Pancreas (tissue), 10 donors: ENCODE results near the gene NIPA2. TPM values are rescaled to one million over a fixed set of nuclear protein-coding genes. Genes with fewer than 3 reads are reported as not detected.

ENCODE experiments used
- ATAC-seq, 4 donors: fragments of 200-7000 bp; cut with Tn5 transposase; one replicate each; pipeline versions ENCODE4 v1.8.0 to v1.9.1; 2020; ENCODE audit warnings: mild to moderate bottlenecking in 4 of 4, moderate library complexity in 4 of 4
- DNase-seq, 6 donors: peaks; one replicate each; pipeline ENCODE4 v3.0.0-alpha.2; 2020
- FAIRE-seq: peaks from 2 replicates; lab custom pipeline; 2012; peaks lifted over from hg19 to GRCh38; lab: Jason Lieb, UNC
- H3K27ac ChIP-seq, 4 donors: fragments of 200-600 bp; sonication (generic); 1 replicate in 3 of 4; 2 replicates in 1 of 4; pipeline versions ENCODE4 v1.5.0 to v1.8.0; 2020
- H3K27me3 ChIP-seq, 4 donors: fragments of 200-600 bp; one replicate each; pipeline ENCODE4 v1.8.0; 2021
- H3K36me3 ChIP-seq, 3 donors: fragments of 200-600 bp; sonication (generic) in 1 of 3; one replicate each; pipeline versions ENCODE4 v1.5.0 to v1.8.0; 2020 to 2021
- H3K4me1 ChIP-seq, 3 donors: fragments of 200-600 bp; one replicate each; pipeline ENCODE4 v1.8.0; 2021
- H3K4me3 ChIP-seq, 4 donors: fragments of 200-600 bp; sonication (generic) in 2 of 4; one replicate each; pipeline versions ENCODE4 v1.5.0 to v1.8.0; 2020 to 2021
- H3K9me3 ChIP-seq, 4 donors: fragments of 200-600 bp; one replicate each; pipeline ENCODE4 v1.8.0; 2021
- CTCF ChIP-seq, 4 donors: fragments of 200-600 bp; sonication (generic) in 3 of 4; IDR thresholded peaks; one replicate each; pipeline versions ENCODE4 v1.5.0 to v1.8.0; 2021; ENCODE audit warnings: antibody characterized with exemption in 4 of 4
- WGBS, 2 donors: extraction: QIAGEN DNeasy Blood & Tissue Kit; methylation state at CpG; one replicate each; pipeline ENCODE4 v1.1.7; 2013; 5-methylcytosine and 5-hydroxymethylcytosine counted together
- intact Hi-C, 3 donors: fragments of 100-400 bp; cut with DNase I; formaldehyde crosslinking; loops; one replicate each; pipeline versions ENCODE4 v1.11.1 to v1.14.2; 2022
- polyA plus RNA-seq, 2 donors: library from polyadenylated mRNA; stranded (reverse); fragments of 200-250 nt; gene quantifications; one replicate each; pipeline ENCODE4 v1.2.3, GENCODE V29; 2013
- total RNA-seq, 6 donors: library from RNA; stranded (reverse); fragmentation: NEBNext Ultra II Directional in 4 of 6; extraction: Animal tissue kit (Norgen Biotek cat#: 25700) in 4 of 6; gene quantifications; one replicate each; pipeline versions ENCODE4 v1.2.1 to v1.2.4, GENCODE V29; 2021 to 2023
- donor health status: healthy with polysubstance abuse.
- donor health status: DM: no; HTN: no; CAD: no; lungs with moderate emphysema.
- donor health status: DM: no; HTN: no; CAD: no.
- donor health status: control.
- donor health status: control.
- donor health status: Bipolar disorder and iron deficiency.
- donor health status: DM: yes; HTN: yes; CAD: no.
- donor health status: DM: no; HTN: no; CAD: no.
- donor health status: DM: no; HTN: no; CAD: no.
- donor health status: DM: yes; HTN: yes; CAD: no.

Gene NIPA2
- total and polyA plus RNA-seq, 8 donors = 4.5 to 24.9 (median 16.6) TPM

- Histone ChIP-seq H3K4me1 (peaks cover 0 to 4% (median 4%) of the 10 kb centered on the region in 3 donors), H3K4me3 (no peak overlapping the region), H3K36me3 (peaks cover 6 to 37% (median 11%) of the 10 kb centered on the region in 3 donors), H3K9me3 (no peaks in the 10 kb centered on the region), H3K27me3 (no peaks in the 10 kb centered on the region), H3K27ac (peak overlapping the region in 3 of 4 donors; percentile 8 to 53 (median 39))
- DNase-seq = peak; percentile 87 to 99 (median 96)
- WGBS, 2 donors = 33 to 35% methylated on average over 17 to 19 of the region's 19 CpGs
- no peak for FAIRE-seq
- intact Hi-C loops = no loop called here
- peak; percentile 92 to 96 (median 94) for ATAC-seq
- no peak for TF ChIP-seq CTCF (IDR thresholded peaks at IDR 0.05)
These were observed 65.6 kb downstream of the NIPA2 start for GRCh38 chr15:22903961-22904534.

GRCh38 chr15:22904736-22905135 lies 66.3 kb downstream of the NIPA2 start:
- Histone ChIP-seq H3K27ac (peak overlapping the region in 3 of 4 donors; percentile 8 to 53 (median 39)), H3K36me3 (peaks cover 6 to 43% (median 17%) of the 10 kb centered on the region in 3 donors), H3K27me3 (no peaks in the 10 kb centered on the region), H3K4me3 (no peak overlapping the region), H3K9me3 (no peaks in the 10 kb centered on the region), H3K4me1 (peaks cover 0 to 4% (median 4%) of the 10 kb centered on the region in 3 donors)
- intact Hi-C loops = no loop called here
- WGBS, 2 donors = 35 to 39% methylated on average over 11 of the region's 11 CpGs
- peak in 5 of 6 donors; percentile 38 to 72 (median 63) for DNase-seq
- no peak for FAIRE-seq
- TF ChIP-seq CTCF (IDR thresholded peaks at IDR 0.05) = no peak
- ATAC-seq = peak; percentile 53 to 58 (median 56)

- WGBS, 2 donors = 91 to 92% methylated on average over 16 of the region's 16 CpGs
- Histone ChIP-seq H3K4me3 (no peak overlapping the region), H3K9me3 (no peaks in the 10 kb centered on the region), H3K27ac (no peak overlapping the region), H3K36me3 (peaks cover 6 to 69% (median 28%) of the 10 kb centered on the region in 3 donors), H3K4me1 (peaks cover 0 to 4% (median 4%) of the 10 kb centered on the region in 3 donors), H3K27me3 (no peaks in the 10 kb centered on the region)
- ATAC-seq = no peak
- TF ChIP-seq CTCF (IDR thresholded peaks at IDR 0.05) = no peak
- peak in 1 of 6 donors; percentile 28 for DNase-seq
- intact Hi-C loops = no loop called here
- FAIRE-seq = no peak
These were observed 68.9 kb downstream of the NIPA2 start for GRCh38 chr15:22907161-22907950.

- WGBS, 2 donors = 84 to 86% methylated on average over 9 of the region's 9 CpGs
- Histone ChIP-seq H3K27ac (no peak overlapping the region), H3K4me1 (peaks cover 0 to 3% (median 3%) of the 10 kb centered on the region in 3 donors), H3K36me3 (peaks cover 4 to 63% (median 25%) of the 10 kb centered on the region in 3 donors), H3K9me3 (no peaks in the 10 kb centered on the region), H3K4me3 (no peak overlapping the region), H3K27me3 (no peaks in the 10 kb centered on the region)
- TF ChIP-seq CTCF (IDR thresholded peaks at IDR 0.05) = no peak
- ATAC-seq = no peak
- intact Hi-C loops = no loop called here
- no peak for DNase-seq
- FAIRE-seq = no peak
These were observed 70.4 kb downstream of the NIPA2 start for GRCh38 chr15:22908830-22909229.
